Right cardiac atrium (tissue), 5 donors: Measurements from ENCODE around the gene ATPAF2. TPM values are rescaled to one million over a fixed set of nuclear protein-coding genes. Genes with fewer than 3 reads are reported as not detected.
"Not testable (repeated sequence)": the region's sequence is repeated elsewhere in the genome, so short reads cannot be mapped to it uniquely, and the experiment has no call there.

Experiments
- ATAC-seq, 2 donors: fragments of 200-7000 bp; cut with Tn5 transposase; one replicate each; pipeline versions ENCODE4 v1.8.0 to v1.9.1; 2020; ENCODE audit warnings: moderate library complexity in 2 of 2, mild to moderate bottlenecking in 1 of 2
- DNase-seq, 3 donors: peaks; one replicate each; pipeline ENCODE4 v3.0.0-alpha.2; 2020
- H3K27ac ChIP-seq: one replicate; pipeline ENCODE4 v1.5.1; 2013; ENCODE audit warnings: mild to moderate bottlenecking, low read length, control low read depth, moderate library complexity
- H3K27me3 ChIP-seq: one replicate; pipeline ENCODE4 v1.6.1; 2013; ENCODE audit not compliant: control insufficient read depth, insufficient read depth
- H3K4me1 ChIP-seq: one replicate; pipeline ENCODE4 v1.6.1; 2013; ENCODE audit warnings: low read length; ENCODE audit not compliant: control insufficient read depth, insufficient read depth
- H3K4me3 ChIP-seq: one replicate; pipeline ENCODE4 v1.5.1; 2013; ENCODE audit warnings: low read length, control low read depth
- H3K9me3 ChIP-seq: one replicate; pipeline ENCODE4 v1.6.1; 2013; ENCODE audit warnings: low read length; ENCODE audit not compliant: control insufficient read depth
- WGBS: extraction: QIAGEN DNeasy Blood & Tissue Kit; methylation state at CpG from one replicate; pipeline ENCODE4 v1.1.7; 2013; 5-methylcytosine and 5-hydroxymethylcytosine counted together
- intact Hi-C, 4 donors: fragments of 100-400 bp; cut with DNase I; formaldehyde crosslinking; loops; one replicate each; pipeline versions ENCODE4 v1.11.0 to v1.14.0; 2022 to 2023
- polyA plus RNA-seq: library from polyadenylated mRNA; stranded (reverse); fragments of 200-250 nt; gene quantifications from one replicate; pipeline ENCODE4 v1.2.3, GENCODE V29; 2013
- total RNA-seq, 4 donors: library from RNA; stranded (reverse); fragmentation: NEBNext Ultra II Directional; extraction: Animal tissue kit (Norgen Biotek cat#: 25700); gene quantifications; one replicate each; pipeline ENCODE4 v1.2.1, GENCODE V29; 2021
- donor health status: healthy with polysubstance abuse.
- donor health status: DM: no; HTN: yes; CAD: no.
- donor health status: DM: no; HTN: no; CAD: no.
- donor health status: DM: no; HTN: yes; CAD: no; lungs with severe emphysema.
- donor health status: DM: yes; HTN: yes; CAD: no.

ATPAF2 gene
- total and polyA plus RNA-seq, 5 donors: 22.0 to 33.6 (median 31.4) TPM

DNA sequence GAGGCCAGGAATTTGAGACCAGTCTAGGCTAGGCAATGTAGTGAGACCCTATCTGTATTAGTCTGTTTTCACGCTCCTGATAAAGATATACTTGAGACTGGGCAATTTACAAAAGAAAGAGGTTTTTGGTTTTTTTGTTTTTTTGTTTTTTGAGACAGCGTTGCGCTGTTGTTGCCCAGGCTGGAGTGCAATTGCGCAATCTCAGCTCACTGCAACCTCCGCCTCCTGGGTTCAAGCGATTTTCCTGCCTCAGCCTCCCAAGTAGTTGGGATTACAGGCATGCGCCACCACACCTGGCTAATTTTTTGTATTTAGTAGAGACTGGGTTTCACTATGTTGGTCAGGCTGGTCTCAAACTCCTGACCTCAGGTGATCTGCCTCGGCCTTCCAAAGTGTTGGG lies 43.1 kb downstream of the ATPAF2 start:
- H3K9me3 ChIP-seq, H3K27me3 ChIP-seq, ATAC-seq, intact Hi-C loops, H3K4me1 ChIP-seq, DNase-seq, H3K27ac ChIP-seq, H3K4me3 ChIP-seq: not testable (repeated sequence)
- 96% methylated on average over 8 of the region's 8 CpGs for WGBS

DNA sequence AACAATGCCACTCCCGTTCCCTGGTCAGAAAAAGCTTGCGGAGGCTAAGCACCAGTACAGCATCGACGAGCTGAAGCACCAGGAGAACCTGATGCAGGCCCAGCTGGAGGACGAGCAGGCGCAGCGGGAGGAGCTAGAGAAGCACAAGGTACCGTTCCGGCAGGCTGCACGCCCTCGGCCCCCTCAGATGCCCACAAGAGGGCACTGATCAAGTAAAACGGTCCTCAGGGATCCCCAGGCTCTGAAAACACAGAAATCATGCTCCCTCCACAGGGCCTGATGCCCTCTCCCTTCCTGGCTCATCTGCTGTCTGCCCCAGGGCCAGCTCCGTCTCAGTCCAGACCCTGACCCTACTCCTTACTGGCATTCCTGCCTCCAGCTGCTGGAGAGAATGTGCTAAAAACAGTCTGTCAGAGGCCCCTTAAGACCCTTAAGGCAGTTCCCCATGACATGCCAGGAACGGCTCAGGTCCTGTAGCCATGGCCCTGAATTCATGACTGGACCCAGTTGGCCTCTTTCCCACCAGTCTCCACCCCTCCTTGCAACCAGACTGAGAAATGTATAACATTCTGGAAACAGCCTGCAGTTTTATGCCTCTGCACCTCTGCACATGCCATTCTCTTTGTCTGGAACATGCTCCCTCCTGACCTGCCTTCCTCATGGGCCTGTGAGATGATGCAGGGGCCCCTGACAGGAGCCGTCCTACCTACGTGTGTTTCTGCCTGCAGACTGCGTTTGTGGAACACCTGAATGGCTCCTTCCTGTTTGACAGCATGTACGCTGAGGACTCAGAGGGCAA lies 44.5 kb downstream of the ATPAF2 start:
- H3K4me3 ChIP-seq: no peak overlapping the region
- 58% methylated on average over 18 of the region's 18 CpGs for WGBS
- H3K4me1 ChIP-seq: no peaks in the 10 kb centered on the region
- intact Hi-C loops: no loop called here
- DNase-seq: peak in 2 of 3 donors; percentile 61 to 73
- ATAC-seq: peak; percentile 47 to 59
- no peak overlapping the region for H3K27ac ChIP-seq
- H3K27me3 ChIP-seq: no peaks in the 10 kb centered on the region
- no peaks in the 10 kb centered on the region for H3K9me3 ChIP-seq

DNA sequence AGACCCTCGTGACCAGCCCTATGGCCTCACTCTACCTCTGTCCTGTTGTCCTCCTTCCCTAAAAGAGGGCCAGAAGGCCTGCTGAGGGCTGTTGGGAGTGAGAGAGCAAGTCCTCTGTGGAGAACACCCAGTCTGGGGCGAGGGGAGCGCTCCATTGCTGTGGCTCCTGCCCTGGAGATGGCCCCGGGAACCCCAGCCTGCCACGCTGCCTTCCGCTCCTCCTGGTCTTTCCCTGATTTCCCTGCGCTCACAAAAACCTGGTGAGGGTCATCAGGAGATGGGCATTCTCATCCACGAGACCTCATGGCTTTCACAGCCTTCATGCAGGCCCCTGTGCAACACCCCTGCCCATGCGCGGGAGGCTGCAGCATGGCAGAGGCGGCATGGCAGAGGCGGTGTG lies 45.1 kb downstream of the ATPAF2 start:
- no peak overlapping the region for H3K27ac ChIP-seq
- 95% methylated on average over 12 of the region's 12 CpGs for WGBS
- DNase-seq (peak in 1 of 3 donors; percentile 39), ATAC-seq (no peak)
- no peaks in the 10 kb centered on the region for H3K27me3 ChIP-seq
- no peaks in the 10 kb centered on the region for H3K4me1 ChIP-seq
- H3K4me3 ChIP-seq: no peak overlapping the region
- intact Hi-C loops: no loop called here
- no peaks in the 10 kb centered on the region for H3K9me3 ChIP-seq

DNA sequence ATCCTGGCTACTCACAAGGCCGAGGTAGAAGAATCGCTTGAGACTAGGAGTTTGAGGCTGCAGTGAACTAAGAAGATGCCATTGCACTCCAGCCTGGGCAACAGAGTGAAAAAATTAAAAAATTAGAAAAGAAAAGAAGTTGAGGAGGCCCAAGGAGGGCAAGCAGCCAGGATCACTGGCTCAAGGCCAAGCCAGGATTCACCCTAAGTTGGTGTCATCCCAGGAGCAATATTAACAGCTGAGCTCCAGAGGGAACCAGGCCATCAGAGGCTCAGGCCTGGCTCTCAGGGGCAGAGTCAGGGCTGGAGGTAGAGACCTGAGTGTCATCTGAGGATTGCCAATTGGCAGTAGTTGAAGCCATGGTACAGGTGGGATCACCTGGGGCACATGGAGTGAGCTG lies 45.6 kb downstream of the ATPAF2 start:
- intact Hi-C loops: no loop called here
- Histone ChIP-seq H3K27me3 (no peaks in the 10 kb centered on the region), H3K4me3 (no peak overlapping the region), H3K27ac (no peak overlapping the region), H3K4me1 (no peaks in the 10 kb centered on the region), H3K9me3 (no peaks in the 10 kb centered on the region)
- ATAC-seq (no peak), DNase-seq (no peak)
- WGBS: 88% methylated on average over 2 of the region's 2 CpGs

DNA sequence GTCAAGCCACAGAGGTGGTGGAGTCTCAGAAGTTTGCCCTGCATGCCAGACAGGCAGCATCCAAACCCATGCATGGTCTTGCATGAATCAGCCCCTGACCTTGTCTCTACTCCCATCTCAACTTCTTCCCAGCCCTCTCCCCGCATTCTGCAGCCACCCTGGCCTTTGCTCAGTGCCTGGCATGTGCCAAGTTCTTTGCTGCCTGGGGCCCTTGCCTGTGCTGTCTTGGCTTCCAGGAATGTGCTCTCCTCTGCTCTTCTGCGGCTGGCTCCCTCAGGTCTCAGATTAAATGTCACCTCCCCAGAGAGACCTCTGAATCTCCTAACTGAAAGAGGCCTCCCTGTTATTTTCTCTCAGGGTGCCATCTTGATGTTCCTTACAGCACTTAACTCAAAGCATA lies 48.7 kb downstream of the ATPAF2 start:
- no peak overlapping the region for H3K27ac ChIP-seq
- H3K27me3 ChIP-seq: no peaks in the 10 kb centered on the region
- H3K9me3 ChIP-seq: no peaks in the 10 kb centered on the region
- DNase-seq: no peak
- no peak overlapping the region for H3K4me3 ChIP-seq
- no peaks in the 10 kb centered on the region for H3K4me1 ChIP-seq
- ATAC-seq: no peak
- 81% methylated on average over 2 of the region's 2 CpGs for WGBS
- intact Hi-C loops: no loop called here

DNA sequence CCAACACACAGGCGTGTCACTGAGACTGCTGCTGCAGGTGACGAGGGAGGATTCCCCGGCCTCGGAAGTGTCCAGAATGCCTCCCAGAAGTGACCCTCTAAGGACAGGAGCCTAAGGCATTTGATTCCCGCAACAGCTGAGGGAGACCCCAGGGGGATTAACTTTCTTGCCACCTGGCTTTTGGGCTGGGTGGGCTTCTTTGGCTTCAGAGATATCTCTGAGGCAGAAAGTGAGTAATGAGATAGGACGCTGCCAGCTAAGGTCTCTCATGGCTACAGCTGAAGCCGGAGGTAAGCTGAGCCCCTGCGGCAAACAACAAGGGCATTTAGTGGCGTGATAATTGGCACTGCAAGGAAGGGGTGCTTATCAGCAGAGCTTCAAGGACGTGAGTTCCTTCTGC lies 49.4 kb downstream of the ATPAF2 start:
- WGBS: 77% methylated on average over 10 of the region's 10 CpGs

DNA sequence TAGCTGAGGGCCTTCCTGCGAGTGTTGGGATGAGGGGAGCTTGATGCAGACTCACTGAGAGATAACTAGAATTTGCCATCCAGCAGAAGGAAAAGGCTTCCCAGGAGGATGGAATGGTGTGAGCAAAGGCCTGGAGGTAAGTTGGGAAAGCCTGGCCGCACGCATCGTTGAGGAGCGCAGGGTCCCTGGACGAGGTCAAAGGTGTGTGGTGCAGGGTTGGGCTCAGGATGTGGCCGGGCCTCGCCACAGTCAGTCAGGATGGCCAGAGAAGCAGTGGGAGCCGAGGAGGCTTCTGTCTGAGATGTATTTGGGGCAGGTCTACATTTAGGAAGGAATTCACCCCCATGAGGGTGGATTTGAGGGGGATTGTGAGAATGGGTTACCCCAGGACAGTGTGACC lies 49.9 kb downstream of the ATPAF2 start:
- intact Hi-C loops: no loop called here
- WGBS: 93% methylated on average over 9 of the region's 9 CpGs

More for the DNA sequence above, 49.4 kb downstream of the ATPAF2 start:
- intact Hi-C loops: no loop called here
- no peaks in the 10 kb centered on the region for H3K9me3 ChIP-seq
- no peak for ATAC-seq
- no peaks in the 10 kb centered on the region for H3K27me3 ChIP-seq
- H3K27ac ChIP-seq: no peak overlapping the region
- no peak for DNase-seq
- H3K4me3 ChIP-seq: no peak overlapping the region
- no peaks in the 10 kb centered on the region for H3K4me1 ChIP-seq

DNA sequence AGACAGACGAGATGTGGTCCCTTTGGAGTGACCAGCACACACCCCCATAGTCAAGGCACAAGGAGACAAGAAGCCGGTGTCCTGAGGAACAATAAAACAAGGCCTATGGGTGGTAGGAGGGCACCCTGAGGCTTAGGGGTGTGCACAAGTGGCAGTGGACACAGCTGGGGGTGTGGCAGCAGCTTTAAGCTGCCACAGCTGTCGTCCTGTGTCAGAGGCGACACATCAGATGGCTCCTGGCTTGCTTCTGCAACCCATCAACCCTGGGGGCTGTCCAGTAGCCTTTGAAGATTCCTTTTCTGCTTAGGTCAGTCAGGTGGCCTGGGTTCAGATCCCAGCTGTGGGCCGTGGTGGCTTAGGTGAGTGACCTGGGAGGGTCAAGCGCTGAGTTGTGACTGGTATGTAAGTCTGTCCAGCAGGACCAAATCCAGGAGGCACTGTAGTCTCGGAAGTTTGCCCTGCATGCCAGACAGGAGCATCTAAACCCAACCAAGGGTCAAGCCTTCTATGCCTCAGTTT lies 50.5 kb downstream of the ATPAF2 start:
- intact Hi-C loops: no loop called here
- H3K4me3 ChIP-seq: no peak overlapping the region
- H3K27me3 ChIP-seq: no peaks in the 10 kb centered on the region
- no peak overlapping the region for H3K27ac ChIP-seq
- no peaks in the 10 kb centered on the region for H3K4me1 ChIP-seq
- 89% methylated on average over 7 of the region's 7 CpGs for WGBS
- DNase-seq: peak in 1 of 3 donors; percentile 14
- ATAC-seq: no peak
- no peaks in the 10 kb centered on the region for H3K9me3 ChIP-seq

More for the DNA sequence above, 49.9 kb downstream of the ATPAF2 start:
- no peaks in the 10 kb centered on the region for H3K9me3 ChIP-seq
- no peak for ATAC-seq
- H3K27me3 ChIP-seq: no peaks in the 10 kb centered on the region
- H3K4me1 ChIP-seq: no peaks in the 10 kb centered on the region
- H3K27ac ChIP-seq: no peak overlapping the region
- H3K4me3 ChIP-seq: no peak overlapping the region
- no peak for DNase-seq

DNA sequence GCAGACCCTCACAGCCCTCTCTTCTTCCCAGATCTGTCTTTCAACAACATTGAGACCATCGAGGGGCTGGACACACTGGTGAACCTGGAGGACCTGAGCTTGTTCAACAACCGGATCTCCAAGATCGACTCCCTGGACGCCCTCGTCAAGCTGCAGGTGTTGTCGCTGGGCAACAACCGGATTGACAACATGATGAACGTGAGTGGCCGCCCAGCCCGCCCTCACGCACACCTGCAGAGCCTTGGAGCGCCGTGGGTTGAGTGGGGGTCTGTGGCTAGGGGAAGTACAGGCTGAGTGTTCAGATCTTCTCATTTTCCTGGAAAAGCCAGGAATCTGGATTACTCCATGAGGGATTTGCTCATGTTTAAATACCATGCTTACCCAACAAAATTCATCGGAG lies 51.1 kb downstream of the ATPAF2 start:
- Histone ChIP-seq H3K4me3 (no peak overlapping the region), H3K27me3 (no peaks in the 10 kb centered on the region), H3K4me1 (no peaks in the 10 kb centered on the region), H3K27ac (no peak overlapping the region), H3K9me3 (no peaks in the 10 kb centered on the region)
- intact Hi-C loops: no loop called here
- ATAC-seq (no peak), DNase-seq (peak in 1 of 3 donors; percentile 33)
- 83% methylated on average over 14 of the region's 14 CpGs for WGBS

DNA sequence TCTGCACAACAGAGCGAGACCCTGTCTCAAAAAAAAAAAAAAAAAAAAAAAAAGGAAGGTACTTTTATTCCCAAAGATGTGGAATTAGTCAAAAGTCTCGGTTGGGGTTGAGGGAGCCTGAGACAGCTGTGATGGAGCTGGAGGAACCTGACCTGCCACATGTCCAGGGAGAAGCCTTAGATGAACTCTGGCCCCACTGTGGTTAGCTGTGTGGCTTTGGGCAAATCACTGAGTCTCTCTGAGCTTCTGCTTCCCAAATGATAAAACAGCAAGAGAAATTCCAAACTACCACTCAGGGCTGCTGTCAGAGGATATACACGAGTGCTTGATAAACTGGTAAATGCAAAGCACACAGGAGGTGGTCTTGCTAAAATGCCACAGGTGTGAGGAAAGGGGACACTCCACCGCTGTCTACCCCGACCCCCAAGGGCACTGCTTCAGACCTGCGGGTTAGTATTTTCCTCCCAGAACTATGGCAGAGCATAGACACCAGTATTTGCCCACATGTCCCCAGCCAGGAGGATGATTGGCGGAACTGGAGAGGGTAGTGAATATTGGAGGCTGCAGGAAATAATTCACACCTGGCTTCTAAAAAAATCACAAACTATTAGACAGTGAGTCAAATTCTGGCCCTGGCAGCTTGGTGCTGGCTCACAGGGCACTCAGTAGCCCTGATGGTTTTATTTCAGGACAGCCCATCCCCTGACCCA lies 51.6 kb downstream of the ATPAF2 start:
- Histone ChIP-seq H3K27me3 (no peaks in the 10 kb centered on the region), H3K4me3 (no peak overlapping the region), H3K4me1 (no peaks in the 10 kb centered on the region), H3K9me3 (no peaks in the 10 kb centered on the region), H3K27ac (no peak overlapping the region)
- WGBS: 85% methylated on average over 7 of the region's 7 CpGs
- DNase-seq (no peak), ATAC-seq (no peak)
- intact Hi-C loops: no loop called here

DNA sequence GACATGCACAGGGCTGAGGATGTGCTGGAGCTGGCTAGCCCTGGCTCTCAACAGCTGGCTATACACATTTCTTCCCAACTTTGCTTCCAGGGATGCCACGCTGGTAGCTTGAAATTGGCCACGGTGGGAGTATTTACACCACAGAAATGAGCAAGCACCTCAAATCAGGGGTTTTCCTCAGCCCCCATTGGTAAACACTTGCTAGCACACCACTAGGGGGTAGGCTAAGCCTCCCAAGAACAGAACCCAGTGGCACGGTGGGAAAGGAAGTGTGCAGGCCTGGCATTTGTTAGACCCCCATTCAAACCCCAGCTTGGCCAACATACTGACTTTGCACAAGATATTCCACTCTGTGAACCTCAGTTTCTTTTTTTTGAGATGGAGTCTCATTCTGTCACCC lies 53.4 kb downstream of the ATPAF2 start:
- ATAC-seq (no peak), DNase-seq (no peak)
- Histone ChIP-seq H3K4me3 (no peak overlapping the region), H3K4me1 (no peaks in the 10 kb centered on the region), H3K27ac (no peak overlapping the region), H3K27me3 (no peaks in the 10 kb centered on the region), H3K9me3 (no peaks in the 10 kb centered on the region)
- 82% methylated on average over 3 of the region's 3 CpGs for WGBS
- intact Hi-C loops: no loop called here
